ENCODE results near the gene KDM4B. TPM values are rescaled to one million over a fixed set of nuclear protein-coding genes. Genes with fewer than 3 reads are reported as not detected.

Gene KDM4B
- total RNA-seq, 1 experiment from 2014 or later, result 43.7 TPM

DNA sequence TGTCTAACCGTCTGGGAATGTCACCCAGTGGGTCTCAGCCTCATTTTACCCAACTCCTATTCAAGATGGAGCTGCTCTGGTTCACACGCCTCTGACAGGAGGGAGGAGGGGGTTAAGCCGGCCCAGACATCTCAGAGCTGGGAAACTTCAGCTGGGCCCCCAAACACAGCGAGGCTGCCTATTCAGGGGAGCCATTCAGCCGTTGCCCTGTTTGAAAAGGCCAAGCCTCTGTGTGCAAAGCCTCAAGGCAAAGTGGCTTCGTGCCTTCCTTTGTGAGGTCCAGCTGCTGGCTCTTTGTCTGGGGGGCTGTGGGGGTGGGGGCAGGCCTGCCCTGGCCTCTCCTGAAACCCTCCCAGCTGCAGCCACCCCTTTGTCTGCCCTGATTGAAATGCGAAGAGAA, 224.3 kb downstream of the KDM4B start:
- Histone ChIP-seq H2BK20ac (ENCODE audit: low read depth, low read length, poor library complexity, severe bottlenecking) (no peak overlapping the region), H3K27ac (ENCODE audit: insufficient read length, low read depth, low read length) (peak overlapping the region; percentile 65), H3K79me1 (ENCODE audit: insufficient read depth, low read depth, low read length, poor library complexity, severe bottlenecking) (no peaks in the 10 kb centered on the region), H3K9me3 (ENCODE audit: control insufficient read depth, low read depth, low read length) (no peaks in the 10 kb centered on the region), H2AK5ac (ENCODE audit: insufficient read length, low read length) (no peak overlapping the region), H3K27me3 (ENCODE audit: insufficient read depth, low read length) (no peaks in the 10 kb centered on the region), H3K4ac (ENCODE audit: low read depth, low read length) (peak overlapping the region; percentile 29; the same call in 1 of the 2 replicates), H3T11ph (ENCODE audit: low read length) (peak overlapping the region; percentile 37), H3K23ac (ENCODE audit: insufficient read length, low read depth, low read length) (no peak overlapping the region), H3K18ac (ENCODE audit: insufficient read length, low read depth, low read length) (peak overlapping the region; percentile 85), H3K9ac (ENCODE audit: extremely low read depth, insufficient read length, low read length) (no peak overlapping the region), H2BK5ac (ENCODE audit: insufficient read length, low read length) (no peak overlapping the region), H4K20me1 (ENCODE audit: control insufficient read depth, insufficient read depth, insufficient read length) (no peaks in the 10 kb centered on the region), H3K4me1 (ENCODE audit: insufficient read depth, low read length) (peaks cover 3% of the 10 kb centered on the region; the same call in 1 of the 2 replicates), H2BK120ac (ENCODE audit: low read depth, low read length, poor library complexity, severe bottlenecking) (no peak overlapping the region), H2AFZ (ENCODE audit: low read length) (no peak overlapping the region), H4K91ac (ENCODE audit: insufficient read length, low read depth, low read length) (no peak overlapping the region), H4K5ac (ENCODE audit: insufficient read length, low read depth, low read length) (no peak overlapping the region), H4K8ac (replicated peaks; ENCODE audit: insufficient read length, low read depth, low read length) (no peak overlapping the region), H3K4me2 (ENCODE audit: insufficient read depth, insufficient read length, low read length) (no peak overlapping the region), H3K23me2 (ENCODE audit: insufficient read length, low read depth, low read length, poor library complexity, severe bottlenecking) (no peaks in the 10 kb centered on the region), H2BK12ac (ENCODE audit: insufficient read length, low read depth, low read length) (no peak overlapping the region), H3K79me2 (ENCODE audit: insufficient read depth, low read length) (no peaks in the 10 kb centered on the region), H3K56ac (ENCODE audit: insufficient read length, low read depth, low read length) (no peak overlapping the region), H3K14ac (ENCODE audit: insufficient read depth, low read length) (peak overlapping the region; percentile 79; the same call in 1 of the 2 replicates), H2BK15ac (ENCODE audit: low read depth, low read length) (no peak overlapping the region)
- Mint-ChIP-seq H3K4me3 (peak overlapping the region; percentile 24 to 63; a peak in 4 of 5 replicates), H3K27me3 (ENCODE audit: low read depth) (0 out of 2 replicates have a peak, but pooled peaks cover 1% of the 10 kb centered on the region), H3K27ac (peak overlapping the region; percentile 98 to 99 (median 98)), H3K9me3 (peaks cover 0 to 3% of the 10 kb centered on the region in 2 experiments; a peak in 1 of 5 replicates), H3K36me3 (ENCODE audit: insufficient read depth in 1 of 3, low read depth in 3 of 3) (peaks cover 0 to 3% (median 0%) of the 10 kb centered on the region in 3 experiments; a peak in 2 of 7 replicates), H3K4me1 (peaks cover 15 to 32% of the 10 kb centered on the region in 2 experiments)
- peak; percentile 85 for DNase-seq
- no CpG with 5 or more reads among the region's 7 CpGs for WGBS (ENCODE audit: extremely low coverage, insufficient read length, low lambda C conversion rate)
- TF ChIP-seq, protein P1, sequence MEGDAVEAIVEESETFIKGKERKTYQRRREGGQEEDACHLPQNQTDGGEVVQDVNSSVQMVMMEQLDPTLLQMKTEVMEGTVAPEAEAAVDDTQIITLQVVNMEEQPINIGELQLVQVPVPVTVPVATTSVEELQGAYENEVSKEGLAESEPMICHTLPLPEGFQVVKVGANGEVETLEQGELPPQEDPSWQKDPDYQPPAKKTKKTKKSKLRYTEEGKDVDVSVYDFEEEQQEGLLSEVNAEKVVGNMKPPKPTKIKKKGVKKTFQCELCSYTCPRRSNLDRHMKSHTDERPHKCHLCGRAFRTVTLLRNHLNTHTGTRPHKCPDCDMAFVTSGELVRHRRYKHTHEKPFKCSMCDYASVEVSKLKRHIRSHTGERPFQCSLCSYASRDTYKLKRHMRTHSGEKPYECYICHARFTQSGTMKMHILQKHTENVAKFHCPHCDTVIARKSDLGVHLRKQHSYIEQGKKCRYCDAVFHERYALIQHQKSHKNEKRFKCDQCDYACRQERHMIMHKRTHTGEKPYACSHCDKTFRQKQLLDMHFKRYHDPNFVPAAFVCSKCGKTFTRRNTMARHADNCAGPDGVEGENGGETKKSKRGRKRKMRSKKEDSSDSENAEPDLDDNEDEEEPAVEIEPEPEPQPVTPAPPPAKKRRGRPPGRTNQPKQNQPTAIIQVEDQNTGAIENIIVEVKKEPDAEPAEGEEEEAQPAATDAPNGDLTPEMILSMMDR (conservative IDR thresholded peaks at IDR 0.05), result no peak
